ENCODE results near the gene BMP7. TPM values are rescaled to one million over a fixed set of nuclear protein-coding genes. Genes with fewer than 3 reads are reported as not detected.
"Not testable (repeated sequence)": the region's sequence is repeated elsewhere in the genome, so short reads cannot be mapped to it uniquely, and the experiment has no call there.

Gene BMP7
- total RNA-seq, 2 donors from 2014 or later = not detected

- H3K9me3 Mint-ChIP-seq = no peaks in the 10 kb centered on the region
- ATAC-seq = no peak
- DNase-seq (ENCODE audit: low spot score in 2 of 2) = no peak
- no peaks in the 10 kb centered on the region for H3K36me3 Mint-ChIP-seq
- H3K27ac Mint-ChIP-seq = no peak overlapping the region
Observed at GRCh38 chr20:57274299-57274698, 7.9 kb upstream of the BMP7 start.

DNA sequence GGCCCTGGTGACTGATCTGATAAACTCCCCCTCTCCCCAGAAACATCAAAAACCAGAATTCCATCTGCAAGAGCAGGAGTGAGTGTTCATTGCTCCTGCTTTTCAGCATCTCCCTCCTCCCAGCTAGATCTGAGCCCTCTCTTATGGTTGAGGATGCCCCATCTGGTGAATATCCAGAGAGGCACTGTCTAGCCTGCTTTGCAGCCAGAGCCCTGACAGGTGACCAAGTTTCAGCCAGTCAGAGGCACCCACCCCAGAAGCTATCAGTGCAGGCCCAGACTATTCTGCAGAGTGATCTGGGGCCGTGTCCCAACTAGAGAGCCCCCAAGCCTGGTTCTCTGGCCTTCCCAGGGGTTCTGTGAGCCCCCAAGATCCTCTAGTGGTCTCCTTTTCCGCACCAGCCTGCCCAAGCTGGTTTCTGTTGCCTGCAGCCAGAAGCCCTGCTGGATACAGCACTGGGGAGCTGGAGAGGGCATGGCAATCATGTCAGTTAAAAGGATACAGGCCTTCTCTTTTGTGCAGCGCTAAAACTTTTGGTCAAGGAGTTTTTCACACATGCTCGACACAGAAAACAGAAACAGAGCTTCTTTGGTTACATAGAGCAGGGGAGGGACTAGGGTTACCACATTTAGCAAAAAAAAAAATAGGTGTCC lies 6.6 kb upstream of the BMP7 start:
- no peaks in the 10 kb centered on the region for H3K36me3 Mint-ChIP-seq
- H3K27ac Mint-ChIP-seq = no peak overlapping the region
- DNase-seq (ENCODE audit: low spot score in 2 of 2) (no peak), ATAC-seq (no peak)
- H3K9me3 Mint-ChIP-seq = no peaks in the 10 kb centered on the region

- DNase-seq (ENCODE audit: low spot score in 2 of 2) (no peak), ATAC-seq (no peak)
- no peaks in the 10 kb centered on the region for H3K9me3 Mint-ChIP-seq
- H3K27ac Mint-ChIP-seq = no peak overlapping the region
- H3K36me3 Mint-ChIP-seq = no peaks in the 10 kb centered on the region
Observed at GRCh38 chr20:57270204-57270984, 4.0 kb upstream of the BMP7 start.

GRCh38 chr20:57269148-57269984 lies 2.9 kb upstream of the BMP7 start:
- DNase-seq (ENCODE audit: low spot score in 2 of 2) (no peak), ATAC-seq (no peak)
- no peaks in the 10 kb centered on the region for H3K36me3 Mint-ChIP-seq
- no peak overlapping the region for H3K27ac Mint-ChIP-seq
- H3K9me3 Mint-ChIP-seq = no peaks in the 10 kb centered on the region

DNA sequence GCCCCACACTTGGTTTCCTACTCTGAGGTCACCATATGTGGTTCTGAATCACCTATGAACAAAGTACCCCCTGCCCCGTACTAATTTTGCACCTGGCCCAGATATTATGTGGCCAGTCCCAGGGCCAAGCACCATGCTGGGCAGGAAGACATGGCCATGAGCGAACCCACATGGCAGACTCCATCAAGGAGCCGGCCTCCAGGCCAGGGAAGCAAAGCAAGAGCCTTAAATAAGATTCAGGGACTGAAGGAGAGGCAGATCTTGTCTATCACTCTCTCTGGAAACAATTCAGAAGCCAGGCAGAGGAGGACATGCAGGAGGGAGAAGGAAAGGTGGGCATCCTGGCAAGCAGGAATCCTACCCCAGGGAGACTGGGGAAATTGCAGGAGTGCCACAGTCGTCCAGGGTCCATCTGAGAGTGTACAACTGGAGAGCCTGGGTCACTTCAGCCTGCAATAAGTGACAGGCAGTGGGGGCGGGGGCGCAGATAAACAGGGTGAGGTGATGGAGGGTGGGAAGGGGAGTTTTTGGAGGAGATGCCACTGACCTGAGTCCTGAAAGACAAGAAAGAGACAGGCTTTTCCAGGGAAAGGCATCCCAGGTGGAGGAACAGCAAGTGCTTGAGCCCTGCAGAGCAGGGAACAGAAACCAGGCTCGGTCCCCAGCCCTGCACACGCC lies 2.1 kb upstream of the BMP7 start:
- DNase-seq (ENCODE audit: low spot score in 2 of 2) = no peak
- Mint-ChIP-seq H3K27ac (no peak overlapping the region), H3K9me3 (no peaks in the 10 kb centered on the region), H3K36me3 (no peaks in the 10 kb centered on the region)
- ATAC-seq = no peak

DNA sequence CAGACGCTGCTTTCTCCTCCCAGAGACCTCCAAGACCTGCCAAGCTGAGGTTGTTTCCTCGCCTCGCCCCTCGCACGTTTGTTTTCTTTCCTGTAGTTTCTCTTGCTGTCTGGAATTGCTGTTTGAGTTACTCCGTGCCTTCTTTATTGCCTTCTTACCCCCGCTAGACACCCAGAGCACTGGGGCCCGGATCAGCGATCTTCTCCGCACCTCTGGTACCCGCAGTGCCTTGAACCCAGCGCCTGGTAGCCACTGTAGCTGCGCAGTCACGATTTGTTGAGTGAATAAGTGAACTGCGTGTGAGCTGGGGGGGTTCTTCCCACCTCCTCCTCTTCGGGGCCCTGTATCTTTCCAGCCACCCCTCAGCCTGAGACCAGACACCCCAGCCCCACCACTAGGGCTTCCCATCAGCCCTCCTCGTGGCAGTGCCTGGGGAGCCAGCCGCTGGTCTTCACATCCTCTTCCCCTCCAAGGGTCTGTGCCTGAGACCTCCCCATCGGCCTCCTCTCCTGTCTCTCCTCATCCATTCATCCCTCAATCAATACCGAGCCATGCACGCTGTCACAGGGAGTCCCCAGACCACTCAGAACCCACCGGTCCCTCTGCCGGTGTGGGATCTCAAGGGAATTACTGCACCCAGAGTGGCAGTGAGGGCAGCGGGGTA lies 849 bp upstream of the BMP7 start:
- H3K27ac Mint-ChIP-seq = no peak overlapping the region
- H3K36me3 Mint-ChIP-seq = no peaks in the 10 kb centered on the region
- ATAC-seq (no peak), DNase-seq (ENCODE audit: low spot score in 2 of 2) (no peak)
- H3K9me3 Mint-ChIP-seq = no peaks in the 10 kb centered on the region

- no peak for DNase-seq (ENCODE audit: low spot score in 2 of 2)
- Mint-ChIP-seq H3K9me3 (no peaks in the 10 kb centered on the region), H3K27ac (no peak overlapping the region), H3K36me3 (no peaks in the 10 kb centered on the region)
- no peak for ATAC-seq
Observed at GRCh38 chr20:57265997-57266290, 497 bp downstream of the BMP7 start.

- no peak for DNase-seq (ENCODE audit: low spot score in 2 of 2)
- Mint-ChIP-seq H3K9me3 (no peaks in the 10 kb centered on the region), H3K36me3 (no peaks in the 10 kb centered on the region), H3K27ac (no peak overlapping the region)
- no peak for ATAC-seq
Observed at GRCh38 chr20:57265336-57265996, 975 bp downstream of the BMP7 start.

DNA sequence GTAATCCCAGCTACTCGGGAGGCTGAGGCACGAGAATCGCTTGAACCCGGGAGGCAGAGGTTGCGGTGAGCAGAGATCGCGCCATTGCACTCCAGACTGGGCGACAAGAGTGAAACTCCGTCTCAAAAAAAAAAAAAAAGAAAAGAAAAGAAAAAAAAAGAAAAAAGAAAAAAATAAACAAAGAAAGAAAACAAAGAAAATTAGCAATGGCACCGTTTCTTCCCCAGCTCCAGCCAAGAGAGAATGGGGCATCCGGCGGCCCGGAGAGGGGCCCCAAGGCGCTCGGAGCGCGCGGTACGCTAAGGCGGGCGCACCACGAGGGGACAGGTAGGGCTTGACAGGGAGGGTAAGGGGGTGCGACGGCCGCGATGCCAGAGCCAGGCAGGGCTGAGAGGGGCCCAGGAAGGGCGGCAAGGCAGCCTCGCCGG lies 1.5 kb downstream of the BMP7 start:
- H3K9me3 Mint-ChIP-seq; H3K36me3 Mint-ChIP-seq; H3K27ac Mint-ChIP-seq; ATAC-seq; DNase-seq (ENCODE audit: low spot score in 2 of 2): not testable (repeated sequence)

DNA sequence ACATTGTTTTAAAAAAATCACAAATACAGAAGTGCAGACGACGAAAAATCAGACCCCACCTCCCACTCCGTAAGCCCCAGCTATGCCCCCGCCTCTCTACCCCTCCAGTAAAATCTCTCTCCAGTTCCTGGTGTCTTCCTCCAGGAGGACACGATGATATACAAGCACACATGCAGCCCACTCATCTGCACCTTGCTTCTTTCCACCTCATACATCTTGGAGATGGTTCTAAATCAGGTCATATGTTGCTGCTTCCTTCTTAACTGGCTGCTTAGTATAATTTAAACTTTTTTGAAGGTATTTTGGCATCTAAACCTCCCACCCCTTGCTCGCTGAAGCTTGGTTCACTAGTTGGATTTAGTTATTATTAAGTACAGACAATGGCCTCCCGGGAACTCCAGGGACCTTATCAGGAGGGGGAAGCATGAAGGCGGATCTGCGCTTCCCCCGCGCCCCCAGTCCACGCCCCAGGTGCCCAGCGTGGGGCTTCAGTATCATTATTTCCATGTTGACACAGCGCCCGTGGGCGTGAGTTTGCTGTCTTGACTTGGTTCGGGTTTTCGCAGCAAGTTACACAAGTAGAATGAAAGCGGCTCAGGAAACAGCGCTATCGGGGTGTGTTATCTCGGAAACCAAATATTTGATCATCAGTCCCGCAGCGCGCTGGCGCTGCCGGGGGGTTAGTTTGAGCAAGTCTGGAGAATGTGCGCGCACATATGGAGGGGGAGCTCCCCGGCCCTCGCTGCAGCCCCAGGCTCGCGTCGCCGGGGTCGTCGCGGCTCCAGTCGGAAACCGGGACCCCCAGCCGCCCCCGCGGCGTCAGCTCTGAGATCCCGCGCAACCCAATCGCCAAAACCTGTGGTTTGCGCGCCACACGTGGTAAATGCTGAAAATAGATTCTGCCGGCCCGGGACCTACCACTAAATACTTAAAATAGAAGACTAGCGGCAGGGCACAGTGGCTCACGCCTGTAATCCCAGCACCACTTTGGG lies 2.3 kb downstream of the BMP7 start:
- no peak overlapping the region for H3K27ac Mint-ChIP-seq
- no peaks in the 10 kb centered on the region for H3K36me3 Mint-ChIP-seq
- DNase-seq (ENCODE audit: low spot score in 2 of 2) (no peak), ATAC-seq (peak in 1 of 2 donors; percentile 20)
- H3K9me3 Mint-ChIP-seq = no peaks in the 10 kb centered on the region

- ATAC-seq (no peak), DNase-seq (ENCODE audit: low spot score in 2 of 2) (no peak)
- Mint-ChIP-seq H3K9me3 (no peaks in the 10 kb centered on the region), H3K27ac (no peak overlapping the region), H3K36me3 (no peaks in the 10 kb centered on the region)
Observed at GRCh38 chr20:57262784-57263609, 3.4 kb downstream of the BMP7 start.

DNA sequence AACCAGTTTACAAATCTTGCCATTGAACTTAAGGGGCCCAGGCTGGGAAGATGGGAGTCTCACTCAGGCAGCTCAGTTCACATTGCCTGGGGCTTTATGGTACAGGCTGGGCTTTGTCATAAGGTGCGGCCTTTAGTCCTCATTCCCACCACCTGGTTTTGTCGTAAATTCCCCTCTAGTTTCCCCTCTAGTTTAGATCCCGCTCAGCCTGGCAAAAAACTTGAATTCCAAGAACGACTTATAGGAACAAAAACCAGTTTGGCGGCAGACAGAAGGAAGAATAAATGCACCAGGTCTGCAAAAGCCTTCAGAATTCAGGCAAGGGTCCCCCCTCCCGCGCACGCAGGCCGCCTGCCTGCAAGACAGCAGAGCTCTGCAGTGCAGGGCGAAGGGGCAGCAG lies 4.1 kb downstream of the BMP7 start:
- ATAC-seq = no peak
- Mint-ChIP-seq H3K27ac (no peak overlapping the region), H3K9me3 (no peaks in the 10 kb centered on the region), H3K36me3 (no peaks in the 10 kb centered on the region)
- no peak for DNase-seq (ENCODE audit: low spot score in 2 of 2)

DNA sequence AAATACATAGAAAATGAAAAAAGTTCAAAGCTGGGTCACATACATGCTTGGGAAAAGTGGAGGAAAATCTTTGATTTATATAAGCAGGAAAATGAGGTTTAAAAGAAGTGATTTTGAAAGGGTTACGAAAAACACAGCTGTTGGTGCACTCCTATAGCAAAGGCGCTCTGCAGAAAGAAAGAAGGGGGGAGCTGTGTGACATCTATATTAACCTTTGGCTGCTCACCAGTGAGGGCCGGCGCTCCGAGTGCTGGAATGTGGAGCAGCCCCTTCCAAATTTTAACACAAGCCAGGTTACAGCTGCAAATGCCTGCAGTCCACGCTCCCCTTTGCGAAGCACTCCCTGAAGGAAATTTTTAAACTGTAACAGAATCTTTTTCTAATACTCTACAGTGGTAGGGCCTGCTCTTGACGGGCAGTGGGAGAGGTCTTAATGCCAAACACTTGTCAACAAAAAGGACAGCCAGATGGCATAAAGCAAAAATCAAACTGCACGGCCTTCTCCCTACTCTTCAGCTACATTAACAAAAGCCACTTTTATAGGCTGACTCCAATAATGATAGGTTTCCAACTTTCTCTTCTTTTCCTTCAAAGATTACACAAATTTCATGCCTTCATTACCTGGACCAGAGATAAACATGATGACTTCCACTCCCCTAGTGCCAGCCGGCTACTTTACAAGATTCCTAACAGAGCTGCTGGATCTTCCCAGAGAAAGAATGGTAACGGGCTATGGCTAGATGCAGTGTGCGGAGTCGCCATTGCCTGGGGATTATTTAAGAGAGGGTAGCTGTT lies 4.8 kb downstream of the BMP7 start:
- Mint-ChIP-seq H3K27ac (no peak overlapping the region), H3K9me3 (no peaks in the 10 kb centered on the region), H3K36me3 (no peaks in the 10 kb centered on the region)
- no peak for ATAC-seq
- no peak for DNase-seq (ENCODE audit: low spot score in 2 of 2)

- ATAC-seq = no peak
Observed at GRCh38 chr20:57260934-57261333, 5.5 kb downstream of the BMP7 start.

More at GRCh38 chr20:57260934-57261333, 5.5 kb downstream of the BMP7 start:
- no peaks in the 10 kb centered on the region for H3K9me3 Mint-ChIP-seq
- H3K36me3 Mint-ChIP-seq = no peaks in the 10 kb centered on the region
- no peak for DNase-seq (ENCODE audit: low spot score in 2 of 2)
- no peak overlapping the region for H3K27ac Mint-ChIP-seq

Measured in activated naive CD4-positive, alpha-beta T cell treated with anti-CD3 and anti-CD28 coated beads, Interleukin-2, amount 50 U/mL, for 72 hours (primary cell).